GM12874 (cell line): ENCODE results near the gene PPP6R1.

Experiments used
- TF ChIP-seq, protein P1 (sequence below): IDR thresholded peaks from 2 replicates; pipeline ENCODE4 v1.5.1; 2011; ENCODE audit warnings: low read depth, mild to moderate bottlenecking, control low read depth, low read length, moderate library complexity; ENCODE audit not compliant: insufficient read depth

PPP6R1 gene

DNA sequence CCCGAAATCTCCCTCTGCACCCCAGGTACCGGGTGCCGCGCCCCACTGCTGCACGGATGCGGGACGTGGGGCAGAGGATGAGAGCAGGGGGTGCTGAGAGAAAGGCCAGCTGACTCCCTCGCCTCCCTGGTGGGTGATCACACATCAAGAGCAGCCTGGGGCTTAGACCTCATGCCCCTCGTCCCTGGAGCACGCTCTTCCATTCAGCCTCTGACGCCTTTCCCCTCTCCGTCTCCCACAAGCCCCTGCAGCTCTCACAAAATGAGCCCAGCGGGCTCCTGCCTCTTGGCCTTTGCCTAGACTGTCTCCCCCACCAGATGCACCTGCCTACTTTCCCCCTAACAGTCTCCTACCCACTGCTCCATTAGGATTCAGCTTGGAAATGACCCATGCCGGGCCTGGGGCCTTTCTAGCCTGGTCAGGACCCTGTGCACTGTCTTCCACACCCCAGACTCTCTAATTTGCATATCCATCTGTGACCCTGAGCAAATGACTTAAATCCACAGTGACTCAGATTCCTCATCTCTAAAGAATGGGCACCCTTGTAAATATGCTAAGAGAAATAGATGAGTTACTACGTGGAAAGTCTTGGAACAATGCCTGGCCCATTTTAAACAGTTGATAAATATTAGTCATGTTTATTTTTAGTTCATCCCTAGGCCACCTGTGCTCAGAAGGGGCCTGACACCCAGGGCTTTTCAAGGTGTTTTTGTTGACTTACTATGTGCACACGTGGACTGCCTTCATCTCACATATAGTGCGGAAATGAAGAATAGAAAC lies 48.9 kb downstream of the PPP6R1 start:
- TF ChIP-seq, protein P1, sequence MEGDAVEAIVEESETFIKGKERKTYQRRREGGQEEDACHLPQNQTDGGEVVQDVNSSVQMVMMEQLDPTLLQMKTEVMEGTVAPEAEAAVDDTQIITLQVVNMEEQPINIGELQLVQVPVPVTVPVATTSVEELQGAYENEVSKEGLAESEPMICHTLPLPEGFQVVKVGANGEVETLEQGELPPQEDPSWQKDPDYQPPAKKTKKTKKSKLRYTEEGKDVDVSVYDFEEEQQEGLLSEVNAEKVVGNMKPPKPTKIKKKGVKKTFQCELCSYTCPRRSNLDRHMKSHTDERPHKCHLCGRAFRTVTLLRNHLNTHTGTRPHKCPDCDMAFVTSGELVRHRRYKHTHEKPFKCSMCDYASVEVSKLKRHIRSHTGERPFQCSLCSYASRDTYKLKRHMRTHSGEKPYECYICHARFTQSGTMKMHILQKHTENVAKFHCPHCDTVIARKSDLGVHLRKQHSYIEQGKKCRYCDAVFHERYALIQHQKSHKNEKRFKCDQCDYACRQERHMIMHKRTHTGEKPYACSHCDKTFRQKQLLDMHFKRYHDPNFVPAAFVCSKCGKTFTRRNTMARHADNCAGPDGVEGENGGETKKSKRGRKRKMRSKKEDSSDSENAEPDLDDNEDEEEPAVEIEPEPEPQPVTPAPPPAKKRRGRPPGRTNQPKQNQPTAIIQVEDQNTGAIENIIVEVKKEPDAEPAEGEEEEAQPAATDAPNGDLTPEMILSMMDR: no peak

DNA sequence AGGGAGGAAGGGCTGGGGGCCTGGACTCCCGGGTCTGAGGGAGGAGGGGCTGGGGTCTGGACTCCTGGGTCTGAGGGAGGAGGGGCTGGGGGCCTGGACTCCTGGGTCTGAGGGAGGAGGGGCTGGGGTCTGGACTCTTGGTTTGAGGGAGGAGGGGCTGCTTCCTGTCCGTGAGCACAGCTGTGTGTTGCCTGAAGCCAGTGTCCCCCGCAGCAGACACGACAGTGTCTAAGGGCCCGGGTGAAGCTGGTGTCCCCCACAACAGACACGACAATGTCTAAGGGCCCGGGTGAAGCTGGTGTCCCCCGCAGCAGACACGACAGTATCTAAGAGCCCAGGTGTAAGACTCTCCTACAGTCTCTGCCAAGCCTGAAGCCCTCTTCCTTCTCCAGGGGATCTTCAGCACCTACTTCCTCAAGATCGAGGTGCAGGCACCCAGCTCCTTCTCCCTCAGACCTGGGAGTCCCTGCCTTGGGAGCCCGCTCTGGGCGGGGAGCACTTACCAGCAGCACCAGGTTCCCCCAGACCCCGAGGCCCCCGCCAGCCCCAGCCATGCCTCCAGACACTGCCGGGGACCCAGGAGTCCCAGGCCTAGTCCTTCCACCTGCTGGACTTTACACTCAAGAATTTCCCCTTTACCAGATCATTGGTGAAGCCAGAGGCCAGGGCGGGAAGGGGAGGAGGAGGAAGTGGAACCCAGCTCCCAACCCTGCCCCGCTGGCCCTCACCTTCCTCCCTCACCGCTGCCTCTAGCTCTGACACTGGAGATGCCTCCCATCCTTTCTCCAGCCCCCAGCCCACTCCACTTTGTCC lies 49.7 kb downstream of the PPP6R1 start, which contains the start of gene PTPRH:
Gene PTPRH (minus strand): TSS at position 622 of the 813 bp plus-strand sequence. CDS start 68 bp downstream, at position 554.
- TF ChIP-seq, protein P1: no peak

DNA sequence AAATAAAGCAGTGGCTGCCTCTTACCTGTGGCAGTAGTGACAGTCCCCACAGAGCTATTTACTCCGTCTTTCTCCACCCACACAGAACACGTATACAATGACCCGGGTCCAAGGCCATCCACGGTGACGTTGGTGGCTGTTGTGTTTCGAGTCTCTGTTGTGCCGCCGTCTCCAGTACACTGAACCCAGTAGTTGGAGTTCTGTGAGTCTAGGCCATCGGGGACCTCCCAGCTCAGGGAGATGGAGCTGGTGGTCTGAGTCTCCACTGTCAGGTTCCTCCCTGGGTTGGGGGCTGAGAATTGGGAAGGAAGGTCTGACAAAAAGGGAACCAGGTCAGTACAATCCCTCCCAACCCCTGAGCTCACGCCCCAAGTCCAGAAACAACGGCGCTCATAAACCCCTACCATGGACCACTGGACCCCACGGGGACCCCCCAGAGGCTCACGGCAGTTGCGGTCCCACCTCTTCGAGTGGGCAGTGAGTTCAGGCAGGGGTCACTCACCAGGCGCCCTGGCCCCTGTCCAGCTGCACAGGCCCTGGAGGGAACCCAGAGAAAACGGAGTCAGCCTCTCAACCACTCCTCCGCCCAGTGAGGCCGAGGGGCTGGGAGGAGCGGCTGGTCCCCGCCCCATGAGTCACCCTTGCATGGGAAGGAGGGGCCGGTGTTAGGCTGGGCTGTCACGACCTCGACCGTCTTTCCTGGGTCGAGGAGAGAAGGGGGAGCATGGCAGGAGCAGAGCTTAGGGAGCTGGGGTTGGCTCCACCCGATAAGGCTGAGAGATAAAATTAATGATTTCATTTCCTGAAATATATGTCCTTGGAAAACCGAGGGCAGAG lies 51.9 kb downstream of the PPP6R1 start:
- TF ChIP-seq, protein P1: no peak

DNA sequence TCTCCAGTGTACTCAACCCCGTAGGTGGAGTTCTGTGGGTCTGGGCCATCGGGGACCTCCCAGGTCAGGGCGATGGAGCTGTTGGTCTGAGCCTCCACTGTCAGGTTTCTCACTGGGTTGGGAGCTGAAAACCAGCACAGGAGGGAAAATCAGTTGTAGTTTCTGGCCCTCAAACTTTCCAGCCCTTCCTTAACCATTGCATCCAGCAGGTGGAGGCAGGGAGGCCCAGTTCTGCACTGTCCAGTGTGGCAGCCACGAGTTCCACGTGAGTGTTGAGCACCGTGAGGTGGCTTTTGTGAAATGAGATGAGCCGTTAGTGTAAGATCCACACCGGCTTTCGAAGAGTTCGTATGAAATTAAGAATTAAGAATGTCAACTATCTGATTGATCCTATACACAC lies 56.6 kb downstream of the PPP6R1 start:
- TF ChIP-seq, protein P1: 0 out of 2 replicates have a peak, but pooled peaks have one; percentile 17

DNA sequence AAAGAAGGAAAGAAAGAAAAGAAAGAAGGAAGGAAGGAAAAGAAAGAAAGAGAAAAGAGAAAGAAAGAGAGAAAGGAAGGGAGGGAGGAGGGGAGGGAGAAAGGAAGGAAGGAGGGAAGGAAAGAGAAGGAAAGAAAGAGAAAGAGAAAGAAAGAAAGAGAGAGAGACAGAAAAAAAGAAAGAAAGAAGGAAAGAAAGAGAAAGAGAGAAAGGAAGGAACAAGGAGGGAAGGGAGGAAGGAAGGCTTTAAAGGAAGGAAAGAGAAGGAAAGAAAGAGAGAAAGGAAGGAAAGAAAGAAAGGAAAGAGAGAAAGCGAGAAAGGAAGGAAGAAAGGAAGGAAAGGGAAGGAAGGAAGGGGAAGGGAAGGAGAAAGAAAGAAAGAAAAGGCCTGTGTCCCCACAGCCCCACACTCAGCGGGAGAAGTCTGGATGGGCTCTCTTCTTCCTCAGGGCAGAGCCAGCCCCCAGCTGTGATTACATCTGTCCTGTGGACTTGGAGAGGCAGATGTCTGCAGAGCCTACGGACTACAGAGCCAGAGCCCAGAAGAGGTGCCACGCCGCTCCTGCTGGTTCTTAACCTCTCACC lies 59.1 kb downstream of the PPP6R1 start:
- TF ChIP-seq, protein P1: no peak

DNA sequence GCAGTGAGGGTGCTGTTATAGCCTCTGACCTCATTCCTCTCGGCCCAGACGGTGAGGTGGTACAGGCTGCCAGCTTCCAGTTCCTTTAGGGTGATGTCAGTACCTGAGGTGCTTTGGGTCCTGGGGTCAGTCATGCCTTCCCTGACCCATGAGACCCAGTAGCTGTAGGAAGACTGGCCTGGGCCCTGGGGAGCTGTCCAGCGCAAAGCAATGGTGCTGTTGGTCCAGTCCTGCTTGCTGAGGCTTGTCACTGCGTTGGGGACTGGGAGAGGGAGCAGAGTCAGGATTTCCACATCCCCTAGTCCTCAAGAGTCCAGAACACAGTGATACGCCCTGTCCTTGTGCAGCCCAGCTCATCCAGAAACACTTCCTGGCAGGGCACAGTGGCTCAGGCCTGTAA lies 60.2 kb downstream of the PPP6R1 start:
- TF ChIP-seq, protein P1: no peak
